Lung (tissue), 12 donors: ENCODE data around the gene HES5. TPM values are rescaled to one million over a fixed set of nuclear protein-coding genes. Genes with fewer than 3 reads are reported as not detected.
A peak's percentile ranks its signal among the peaks of the same experiment; 100 is the strongest.
"Not testable (repeated sequence)": the region's sequence is repeated elsewhere in the genome, so short reads cannot be mapped to it uniquely, and the experiment has no call there.

Experiments used
- ATAC-seq: fragments of 200-7000 bp; cut with Tn5 transposase; one replicate; pipeline ENCODE4 v1.9.1; 2020; ENCODE audit warnings: moderate number of reproducible peaks; ENCODE audit not compliant: insufficient read depth, low FRiP score
- DNase-seq, 3 donors: peaks; one replicate each; pipeline ENCODE4 v3.0.0-alpha.2; 2013 to 2017
- H3K27ac ChIP-seq, 2 donors: one replicate each; pipeline ENCODE4 v1.5.1; 2013; ENCODE audit warnings: mild to moderate bottlenecking in 2 of 2, moderate library complexity in 2 of 2, control low read depth in 1 of 2, inconsistent platforms in 1 of 2, low read depth in 1 of 2, low read length in 1 of 2
- H3K27me3 ChIP-seq, 3 donors: one replicate each; pipeline ENCODE4 v1.5.1; 2013; ENCODE audit warnings: low read length in 2 of 3; ENCODE audit not compliant: control insufficient read depth in 3 of 3, insufficient read depth in 3 of 3
- H3K36me3 ChIP-seq, 4 donors: one replicate each; pipeline ENCODE4 v1.5.1; 2013; ENCODE audit warnings: low read length in 4 of 4, mild to moderate bottlenecking in 1 of 4, moderate library complexity in 1 of 4; ENCODE audit not compliant: control insufficient read depth in 4 of 4, insufficient read depth in 4 of 4
- H3K4me1 ChIP-seq, 5 donors: one replicate each; pipeline ENCODE4 v1.5.1; 2013; ENCODE audit warnings: low read length in 5 of 5, mild to moderate bottlenecking in 2 of 5, moderate library complexity in 1 of 5; ENCODE audit not compliant: control insufficient read depth in 5 of 5, insufficient read depth in 5 of 5
- H3K4me3 ChIP-seq: one replicate; pipeline ENCODE4 v1.5.1; 2013; ENCODE audit warnings: mild to moderate bottlenecking, control low read depth, moderate library complexity
- H3K9ac ChIP-seq, 2 donors: one replicate each; pipeline ENCODE4 v1.5.1; 2013; ENCODE audit warnings: low read length in 2 of 2, control low read depth in 1 of 2; ENCODE audit not compliant: insufficient read depth in 1 of 2
- H3K9me3 ChIP-seq, 4 donors: one replicate each; pipeline ENCODE4 v1.5.1; 2013; ENCODE audit warnings: low read length in 3 of 4, mild to moderate bottlenecking in 1 of 4, moderate library complexity in 1 of 4; ENCODE audit not compliant: control insufficient read depth in 4 of 4, insufficient read depth in 3 of 4
- CTCF ChIP-seq: IDR thresholded peaks from 2 replicates; pipeline ENCODE4 v1.5.1; 2012; ENCODE audit warnings: mild to moderate bottlenecking; ENCODE audit errors: control extremely low read depth, extremely low read depth
- WGBS, 2 donors: extraction: QIAGEN DNeasy Blood & Tissue Kit; methylation state at CpG; one replicate each; pipeline ENCODE4 v1.1.7; 2013; 5-methylcytosine and 5-hydroxymethylcytosine counted together
- polyA plus RNA-seq, 2 donors: library from polyadenylated mRNA; stranded (reverse); fragments of 200-250 nt; gene quantifications; one replicate each; pipeline ENCODE4 v1.2.1, GENCODE V29; 2013
- total RNA-seq, 2 donors: library from RNA; depleted of rRNA in 1 of 2; stranded (reverse); fragments of >200 nt in 1 of 2; gene quantifications; one replicate each; pipeline ENCODE4 v1.2.1, GENCODE V29; 2014 to 2021
- donor health status: control.
- donor health status: control.
- donor health status: Bipolar disorder and iron deficiency.
- donor health status: healthy.
- donor health status: DM: yes; HTN: yes; CAD: no.

The HES5 gene
- total and polyA plus RNA-seq, 4 donors, result 0.16 to 1.00 (median 0.36) TPM

- Histone ChIP-seq H3K4me3 (peak overlapping the region; percentile 31), H3K4me1 (peaks cover 0 to 32% (median 15%) of the 10 kb centered on the region in 5 donors), H3K27ac (peak overlapping the region; percentile 26 to 70)
- H3K27me3 ChIP-seq, H3K9me3 ChIP-seq, DNase-seq, H3K9ac ChIP-seq, H3K36me3 ChIP-seq, ATAC-seq: not testable (repeated sequence)
- 57 to 67% methylated on average over 9 to 12 of the region's 12 CpGs for WGBS, 2 donors
These were observed 20.3 kb upstream of the HES5 start for GRCh38 chr1:2550309-2550861.

- not testable (repeated sequence) for H3K36me3 ChIP-seq, H3K4me3 ChIP-seq, H3K9me3 ChIP-seq, ATAC-seq, DNase-seq, H3K9ac ChIP-seq, H3K27me3 ChIP-seq
- Histone ChIP-seq H3K4me1 (peaks cover 2 to 33% (median 13%) of the 10 kb centered on the region in 5 donors), H3K27ac (peak overlapping the region; percentile 81 to 98)
- 65 to 67% methylated on average over 23 to 25 of the region's 28 CpGs for WGBS, 2 donors
These were observed 19.4 kb upstream of the HES5 start for GRCh38 chr1:2549367-2550029.

GRCh38 chr1:2548068-2548589 lies 18.1 kb upstream of the HES5 start:
- H3K36me3 ChIP-seq, result no peaks in the 10 kb centered on the region
- peak; percentile 72 to 81 (median 80) for DNase-seq
- H3K4me3 ChIP-seq, result no peak overlapping the region
- peak; percentile 87 for TF ChIP-seq CTCF
- H3K27ac ChIP-seq, result peak overlapping the region; percentile 76 to 96
- H3K9ac ChIP-seq, result no peak overlapping the region
- ATAC-seq, result peak; percentile 39
- no peaks in the 10 kb centered on the region for H3K27me3 ChIP-seq
- peaks cover 2 to 47% (median 16%) of the 10 kb centered on the region in 5 donors for H3K4me1 ChIP-seq
- WGBS, 2 donors, result 5 to 6% methylated on average over 17 of the region's 17 CpGs
- no peaks in the 10 kb centered on the region for H3K9me3 ChIP-seq

GRCh38 chr1:2547210-2548067 lies 17.4 kb upstream of the HES5 start:
- DNase-seq, result no peak
- Histone ChIP-seq H3K4me1 (peaks cover 2 to 50% (median 16%) of the 10 kb centered on the region in 5 donors), H3K27ac (peak overlapping the region; percentile 22 to 96), H3K36me3 (no peaks in the 10 kb centered on the region), H3K4me3 (peak overlapping the region; percentile 29), H3K27me3 (no peaks in the 10 kb centered on the region), H3K9ac (no peak overlapping the region), H3K9me3 (no peaks in the 10 kb centered on the region)
- WGBS, 2 donors, result 9 to 15% methylated on average over 27 of the region's 27 CpGs
- TF ChIP-seq CTCF, result no peak
- ATAC-seq, result no peak
